ENCODE data around the gene CTXN2. TPM values are rescaled to one million over a fixed set of nuclear protein-coding genes. Genes with fewer than 3 reads are reported as not detected.

CTXN2 gene
- total and polyA plus RNA-seq, 2 of the 13 experiments (the other 11 are each of a cell fraction or from before 2014, with no cell fraction given), result not detected

GRCh38 chr15:48190932-48191573 lies 412 bp upstream of the CTXN2 start (continued):
- TF ChIP-seq NFAT5 (CRISPR knock-in tag; IDR thresholded peaks at IDR 0.05) (peak; percentile 48; the same call in 1 of the 2 replicates), TIGD3 (CRISPR knock-in tag; IDR thresholded peaks at IDR 0.05; ENCODE audit: borderline replicate concordance) (no peak; the same call in 1 of the 2 replicates), FOXA3 (CRISPR knock-in tag; IDR thresholded peaks at IDR 0.05) (no peak), KLF12 (CRISPR knock-in tag; IDR thresholded peaks at IDR 0.05; ENCODE audit: borderline replicate concordance) (0 out of 2 replicates have a peak, but pooled peaks have one; percentile 48), PCBP2 (optimal IDR thresholded peaks at IDR 0.05; ENCODE audit: low read depth, low read length, poor library complexity, severe bottlenecking) (no peak), PCBP1 (IDR thresholded peaks at IDR 0.05; ENCODE audit: borderline replicate concordance, low read depth, low read length) (no peak), ZNF143 (CRISPR knock-in tag; IDR thresholded peaks at IDR 0.05) (no peak), ZNF782 (CRISPR knock-in tag; IDR thresholded peaks at IDR 0.05; ENCODE audit: borderline replicate concordance) (no peak), MXI1 (IDR thresholded peaks at IDR 0.05; ENCODE audit: borderline replicate concordance, low read depth, low read length) (no peak), ZBTB14 (CRISPR knock-in tag; IDR thresholded peaks at IDR 0.05) (no peak), PRDM4 (CRISPR knock-in tag; IDR thresholded peaks at IDR 0.05; ENCODE audit: borderline replicate concordance) (no peak), ZNF30 (CRISPR knock-in tag; IDR thresholded peaks at IDR 0.05) (no peak), NFYC (CRISPR knock-in tag; IDR thresholded peaks at IDR 0.05) (no peak), DPF2 (CRISPR knock-in tag; IDR thresholded peaks at IDR 0.05; ENCODE audit: borderline replicate concordance, low read depth) (no peak), SMC3 (IDR thresholded peaks at IDR 0.05; ENCODE audit: low read length) (no peak), TCF7 (IDR thresholded peaks at IDR 0.05; ENCODE audit: low read depth) (no peak)

Measured in HepG2 (cell line).